H1 (cell line): ENCODE measurements around the gene KIF22.
"Not testable (repeated sequence)": the region's sequence is repeated elsewhere in the genome, so short reads cannot be mapped to it uniquely, and the experiment has no call there.

ENCODE experiments used
- ATF2 ChIP-seq: IDR thresholded peaks from 2 replicates; pipeline ENCODE4 v1.6.1; 2012; ENCODE audit warnings: low read length, inconsistent platforms
- BRCA1 ChIP-seq: IDR thresholded peaks from 2 replicates; pipeline ENCODE4 v1.6.1; 2012; ENCODE audit warnings: low read depth, low read length, improper control_type of control experiment
- CEBPB ChIP-seq: IDR thresholded peaks from 2 replicates; pipeline ENCODE4 v1.6.1; 2012; ENCODE audit warnings: low read depth, low read length
- CHD7 ChIP-seq: fragments of 300-600 bp; sonication (generic); IDR thresholded peaks from 2 replicates; pipeline ENCODE4 v1.7.1; 2012; ENCODE audit warnings: low read length, moderate library complexity, mild to moderate bottlenecking, inconsistent platforms; ENCODE audit not compliant: insufficient replicate concordance
- CTCF ChIP-seq, 3 experiments: IDR thresholded peaks; 1 replicate in 2 of 3; 2 replicates in 1 of 3; pipeline versions ENCODE4 v1.5.1 to v1.6.1; 2011; ENCODE audit warnings: low read length in 3 of 3, mild to moderate bottlenecking in 3 of 3, inconsistent platforms in 2 of 3, low read depth in 1 of 3, moderate library complexity in 1 of 3; ENCODE audit not compliant: insufficient read depth in 1 of 3; ENCODE audit errors: control extremely low read depth in 1 of 3
- JUND ChIP-seq: IDR thresholded peaks from 2 replicates; pipeline ENCODE4 v1.6.1; 2011; ENCODE audit warnings: mild to moderate bottlenecking, improper control_type of control experiment, low read length
- POLR2A ChIP-seq, 2 experiments: IDR thresholded peaks; 1 replicate in 1 of 2; 2 replicates in 1 of 2; pipeline ENCODE4 v1.6.1; 2011; ENCODE audit warnings: low read depth in 2 of 2, low read length in 2 of 2, mild to moderate bottlenecking in 2 of 2; ENCODE audit errors: control extremely low read depth in 1 of 2
- SIX5 ChIP-seq: IDR thresholded peaks from 2 replicates; pipeline ENCODE4 v1.6.1; 2011; ENCODE audit warnings: mild to moderate bottlenecking, low read depth, low read length
- TCF12 ChIP-seq: IDR thresholded peaks from 2 replicates; pipeline ENCODE4 v1.6.1; 2011; ENCODE audit warnings: low read depth, mild to moderate bottlenecking, low read length
- USF2 ChIP-seq: IDR thresholded peaks from 2 replicates; pipeline ENCODE4 v1.6.1; 2011; ENCODE audit warnings: low read length, improper control_type of control experiment

GRCh38 chr16:29833219-29833618, 42.7 kb downstream of the KIF22 start:
- not testable (repeated sequence) for TF ChIP-seq CTCF (IDR thresholded peaks at IDR 0.05; ENCODE audit: control extremely low read depth in 1 of 3, insufficient read depth in 1 of 3, low read depth in 1 of 3, low read length in 3 of 3); BRCA1; JUND; POLR2A (IDR thresholded peaks at IDR 0.05; ENCODE audit: control extremely low read depth in 1 of 2, low read depth in 2 of 2, low read length in 2 of 2); ATF2; CEBPB; USF2; TCF12; SIX5; CHD7
